Measurements from ENCODE around the gene C5orf34.

GRCh38 chr5:43530648-43531047 is 15.7 kb upstream of the C5orf34 start:
- TF ChIP-seq, protein P1, sequence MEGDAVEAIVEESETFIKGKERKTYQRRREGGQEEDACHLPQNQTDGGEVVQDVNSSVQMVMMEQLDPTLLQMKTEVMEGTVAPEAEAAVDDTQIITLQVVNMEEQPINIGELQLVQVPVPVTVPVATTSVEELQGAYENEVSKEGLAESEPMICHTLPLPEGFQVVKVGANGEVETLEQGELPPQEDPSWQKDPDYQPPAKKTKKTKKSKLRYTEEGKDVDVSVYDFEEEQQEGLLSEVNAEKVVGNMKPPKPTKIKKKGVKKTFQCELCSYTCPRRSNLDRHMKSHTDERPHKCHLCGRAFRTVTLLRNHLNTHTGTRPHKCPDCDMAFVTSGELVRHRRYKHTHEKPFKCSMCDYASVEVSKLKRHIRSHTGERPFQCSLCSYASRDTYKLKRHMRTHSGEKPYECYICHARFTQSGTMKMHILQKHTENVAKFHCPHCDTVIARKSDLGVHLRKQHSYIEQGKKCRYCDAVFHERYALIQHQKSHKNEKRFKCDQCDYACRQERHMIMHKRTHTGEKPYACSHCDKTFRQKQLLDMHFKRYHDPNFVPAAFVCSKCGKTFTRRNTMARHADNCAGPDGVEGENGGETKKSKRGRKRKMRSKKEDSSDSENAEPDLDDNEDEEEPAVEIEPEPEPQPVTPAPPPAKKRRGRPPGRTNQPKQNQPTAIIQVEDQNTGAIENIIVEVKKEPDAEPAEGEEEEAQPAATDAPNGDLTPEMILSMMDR (IDR thresholded peaks at IDR 0.05), result no peak
- TF ChIP-seq POLR2A (IDR thresholded peaks at IDR 0.05), result no peak
